Measurements from ENCODE around the gene LPP. TPM values are rescaled to one million over a fixed set of nuclear protein-coding genes. Genes with fewer than 3 reads are reported as not detected.

Gene LPP
- total and polyA plus RNA-seq, 2 donors (not counting 1 experiment from before 2014, with no cell fraction given): 7.6 to 81.7 TPM

DNA sequence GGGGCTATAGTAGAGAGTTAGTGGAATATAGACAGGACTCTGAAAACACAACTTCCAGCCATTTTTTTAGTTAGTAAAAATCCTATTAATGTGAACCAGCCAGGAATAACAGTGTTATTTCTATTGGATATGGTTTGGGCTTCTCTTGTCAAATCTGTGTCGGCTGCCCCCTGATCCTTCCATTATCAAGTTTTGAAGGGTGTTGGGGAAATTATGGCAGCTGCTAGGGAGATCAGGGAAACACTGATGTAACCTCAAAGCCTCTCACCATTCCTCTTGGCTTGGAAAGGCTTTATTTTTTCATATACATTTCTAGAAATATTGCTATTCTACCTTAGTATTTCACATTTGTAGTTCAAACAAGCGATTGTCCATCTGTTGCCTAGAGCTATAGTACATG is 724.1 kb downstream of the LPP start:
- ATAC-seq (ENCODE audit: low read depth): no peak
- no peaks in the 10 kb centered on the region for H4K20me1 ChIP-seq (ENCODE audit: control insufficient read depth, insufficient read depth, low read length, poor library complexity, severe bottlenecking)
- no peak overlapping the region for H3K4me3 ChIP-seq (ENCODE audit: control extremely low read depth in 1 of 5, extremely low read depth in 1 of 5, insufficient read depth in 1 of 5, low read depth in 2 of 5, low read length in 4 of 5)
- no peak overlapping the region for H3K9ac ChIP-seq (ENCODE audit: low read length)
- no peak overlapping the region for H2AFZ ChIP-seq (ENCODE audit: insufficient read depth, low read depth, low read length, poor library complexity, severe bottlenecking)
- no peak overlapping the region for H3K27ac ChIP-seq (ENCODE audit: low read length in 2 of 2)
- POLR2A ChIA-PET: no interaction called here
- WGBS (ENCODE audit: insufficient coverage): 100% methylated on average over 1 of the region's 2 CpGs
- H3K9me3 Mint-ChIP-seq (ENCODE audit: insufficient read depth): no peaks in the 10 kb centered on the region
- peaks cover 3 to 29% of the 10 kb centered on the region in 2 experiments for H3K36me3 ChIP-seq (replicated peaks in 1 of 2; ENCODE audit: control extremely low read depth in 1 of 2, control insufficient read depth in 1 of 2, extremely low read depth in 1 of 2, insufficient read depth in 2 of 2, low read length in 1 of 2)
- intact Hi-C loops (cut with micrococcal nuclease): no loop called here
- DNase-seq: no peak
- H3K4me1 ChIP-seq (ENCODE audit: control insufficient read depth in 2 of 2, insufficient read depth in 2 of 2, low read length in 2 of 2): no peaks in the 10 kb centered on the region
- H3K79me2 ChIP-seq (ENCODE audit: control insufficient read depth, insufficient read depth, low read length): no peaks in the 10 kb centered on the region
- no peak overlapping the region for H3K4me2 ChIP-seq (replicated peaks; ENCODE audit: low read depth, low read length, poor library complexity, severe bottlenecking)
- H3K27me3 ChIP-seq (replicated peaks in 1 of 4; ENCODE audit: control extremely low read depth in 1 of 4, control insufficient read depth in 3 of 4, insufficient read depth in 4 of 4, low read length in 3 of 4): no peaks in the 10 kb centered on the region
- H3K9me3 ChIP-seq (ENCODE audit: control extremely low read depth in 1 of 3, control insufficient read depth in 2 of 3, insufficient read depth in 1 of 3, low read length in 2 of 3): no peaks in the 10 kb centered on the region
- no peaks in the 10 kb centered on the region for H3K4me1 Mint-ChIP-seq
- H3K27me3 Mint-ChIP-seq: no peaks in the 10 kb centered on the region
- TF ChIP-seq, protein P1, sequence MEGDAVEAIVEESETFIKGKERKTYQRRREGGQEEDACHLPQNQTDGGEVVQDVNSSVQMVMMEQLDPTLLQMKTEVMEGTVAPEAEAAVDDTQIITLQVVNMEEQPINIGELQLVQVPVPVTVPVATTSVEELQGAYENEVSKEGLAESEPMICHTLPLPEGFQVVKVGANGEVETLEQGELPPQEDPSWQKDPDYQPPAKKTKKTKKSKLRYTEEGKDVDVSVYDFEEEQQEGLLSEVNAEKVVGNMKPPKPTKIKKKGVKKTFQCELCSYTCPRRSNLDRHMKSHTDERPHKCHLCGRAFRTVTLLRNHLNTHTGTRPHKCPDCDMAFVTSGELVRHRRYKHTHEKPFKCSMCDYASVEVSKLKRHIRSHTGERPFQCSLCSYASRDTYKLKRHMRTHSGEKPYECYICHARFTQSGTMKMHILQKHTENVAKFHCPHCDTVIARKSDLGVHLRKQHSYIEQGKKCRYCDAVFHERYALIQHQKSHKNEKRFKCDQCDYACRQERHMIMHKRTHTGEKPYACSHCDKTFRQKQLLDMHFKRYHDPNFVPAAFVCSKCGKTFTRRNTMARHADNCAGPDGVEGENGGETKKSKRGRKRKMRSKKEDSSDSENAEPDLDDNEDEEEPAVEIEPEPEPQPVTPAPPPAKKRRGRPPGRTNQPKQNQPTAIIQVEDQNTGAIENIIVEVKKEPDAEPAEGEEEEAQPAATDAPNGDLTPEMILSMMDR (IDR thresholded peaks at IDR 0.05): no peak
- no peak for TF ChIP-seq EZH2 (IDR thresholded peaks at IDR 0.05; ENCODE audit: borderline replicate concordance, insufficient read depth, low read depth, low read length, poor library complexity, severe bottlenecking)
- H3K27ac Mint-ChIP-seq: no peak overlapping the region
- H3K4me3 Mint-ChIP-seq: no peak overlapping the region
- CTCF ChIA-PET: no interaction called here

DNA sequence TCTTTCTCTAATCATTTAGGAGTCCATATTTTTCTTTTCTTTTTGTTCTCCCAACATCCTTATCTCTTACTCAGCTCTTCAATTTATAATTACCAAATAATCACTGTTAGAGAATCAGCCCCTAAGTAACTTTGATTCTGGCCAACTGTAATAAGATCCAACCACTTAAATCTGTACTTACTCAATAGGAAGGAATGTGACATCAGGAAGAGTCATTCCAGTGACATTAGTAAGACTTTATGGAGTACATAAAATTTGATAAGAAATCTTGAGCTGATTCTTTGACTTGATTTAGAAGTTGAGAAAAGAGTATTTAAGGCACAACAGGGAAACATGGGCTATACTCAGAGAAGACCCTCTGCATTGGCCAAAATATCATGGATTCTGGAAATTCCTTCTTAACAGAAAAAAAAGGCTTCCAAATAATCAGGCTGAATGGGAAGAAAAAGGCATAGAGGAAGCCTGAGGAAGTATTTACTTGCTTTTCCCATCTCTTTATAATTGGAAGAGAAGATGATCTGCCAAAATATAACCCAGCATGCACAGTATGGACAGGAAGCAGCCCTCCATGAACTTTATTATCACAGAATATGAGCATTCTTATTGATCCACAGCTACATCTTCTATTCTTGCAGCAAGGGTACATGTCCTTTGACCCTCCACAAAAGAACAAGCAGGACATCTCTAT is 728.1 kb downstream of the LPP start:
- POLR2A ChIA-PET: no interaction called here
- H3K27me3 Mint-ChIP-seq: no peaks in the 10 kb centered on the region
- Histone ChIP-seq H2AFZ (ENCODE audit: insufficient read depth, low read depth, low read length, poor library complexity, severe bottlenecking) (no peak overlapping the region), H3K4me1 (ENCODE audit: control insufficient read depth in 2 of 2, insufficient read depth in 2 of 2, low read length in 2 of 2) (no peaks in the 10 kb centered on the region), H3K4me2 (replicated peaks; ENCODE audit: low read depth, low read length, poor library complexity, severe bottlenecking) (no peak overlapping the region), H3K9ac (ENCODE audit: low read length) (no peak overlapping the region), H3K9me3 (ENCODE audit: control extremely low read depth in 1 of 3, control insufficient read depth in 2 of 3, insufficient read depth in 1 of 3, low read length in 2 of 3) (no peaks in the 10 kb centered on the region), H3K4me3 (ENCODE audit: control extremely low read depth in 1 of 5, extremely low read depth in 1 of 5, insufficient read depth in 1 of 5, low read depth in 2 of 5, low read length in 4 of 5) (no peak overlapping the region), H3K27ac (ENCODE audit: low read length in 2 of 2) (no peak overlapping the region), H4K20me1 (ENCODE audit: control insufficient read depth, insufficient read depth, low read length, poor library complexity, severe bottlenecking) (no peaks in the 10 kb centered on the region), H3K79me2 (ENCODE audit: control insufficient read depth, insufficient read depth, low read length) (no peaks in the 10 kb centered on the region), H3K27me3 (replicated peaks in 1 of 4; ENCODE audit: control extremely low read depth in 1 of 4, control insufficient read depth in 3 of 4, insufficient read depth in 4 of 4, low read length in 3 of 4) (no peaks in the 10 kb centered on the region), H3K36me3 (replicated peaks in 1 of 2; ENCODE audit: control extremely low read depth in 1 of 2, control insufficient read depth in 1 of 2, extremely low read depth in 1 of 2, insufficient read depth in 2 of 2, low read length in 1 of 2) (peaks cover 3 to 9% of the 10 kb centered on the region in 2 experiments)
- TF ChIP-seq, protein P1 (IDR thresholded peaks at IDR 0.05): no peak
- no peak for TF ChIP-seq EZH2 (IDR thresholded peaks at IDR 0.05; ENCODE audit: borderline replicate concordance, insufficient read depth, low read depth, low read length, poor library complexity, severe bottlenecking)
- DNase-seq: no peak
- intact Hi-C loops (cut with micrococcal nuclease): no loop called here
- no peaks in the 10 kb centered on the region for H3K4me1 Mint-ChIP-seq
- H3K27ac Mint-ChIP-seq: no peak overlapping the region
- no peak overlapping the region for H3K4me3 Mint-ChIP-seq
- CTCF ChIA-PET: interaction anchor here (1.5 to 1.9 kb wide), 2 partner anchors 73 to 1143 kb away, joined by 3 to 4 read pairs; no protein-coding TSS in a partner anchor
- ATAC-seq (ENCODE audit: low read depth): no peak
- no peaks in the 10 kb centered on the region for H3K9me3 Mint-ChIP-seq (ENCODE audit: insufficient read depth)
